IMR-90 (cell line): Measurements from ENCODE around the gene C1orf56.
A peak's percentile ranks its signal among the peaks of the same experiment; 100 is the strongest.

ENCODE experiments used
- BHLHE40 ChIP-seq: fragments of 150-350 bp; IDR thresholded peaks from 2 replicates; pipeline ENCODE4 v1.6.1; 2016; ENCODE audit warnings: mild to moderate bottlenecking, low read depth, low read length
- CEBPB ChIP-seq: IDR thresholded peaks from 2 replicates; pipeline ENCODE4 v1.6.1; 2012; ENCODE audit warnings: low read depth, low read length, improper control_type of control experiment
- CTCF ChIP-seq: conservative IDR thresholded peaks from 2 replicates; pipeline ENCODE4 v1.5.1; 2012; ENCODE audit warnings: mild to moderate bottlenecking, low read depth, low read length, improper control_type of control experiment
- MAZ ChIP-seq: IDR thresholded peaks from 2 replicates; pipeline ENCODE4 v1.6.1; 2012; ENCODE audit warnings: low read depth, mild to moderate bottlenecking, low read length, improper control_type of control experiment, moderate library complexity, borderline replicate concordance
- POLR2A ChIP-seq: IDR thresholded peaks from 2 replicates; pipeline ENCODE4 v1.6.1; 2012; ENCODE audit warnings: mild to moderate bottlenecking, low read depth, low read length
- RAD21 ChIP-seq: IDR thresholded peaks from 2 replicates; pipeline ENCODE4 v1.6.1; 2012; ENCODE audit warnings: low read length, improper control_type of control experiment
- RFX5 ChIP-seq: IDR thresholded peaks from 2 replicates; pipeline ENCODE4 v1.8.0; 2012; ENCODE audit warnings: low read depth, mild to moderate bottlenecking, low read length, moderate library complexity
- TF ChIP-seq, protein P1 (sequence below): fragments of 150-350 bp; IDR thresholded peaks from 2 replicates; pipeline ENCODE4 v1.6.1; 2017; ENCODE audit warnings: mild to moderate bottlenecking, antibody characterized with exemption, low read length, low read depth

- TF ChIP-seq, protein P1, sequence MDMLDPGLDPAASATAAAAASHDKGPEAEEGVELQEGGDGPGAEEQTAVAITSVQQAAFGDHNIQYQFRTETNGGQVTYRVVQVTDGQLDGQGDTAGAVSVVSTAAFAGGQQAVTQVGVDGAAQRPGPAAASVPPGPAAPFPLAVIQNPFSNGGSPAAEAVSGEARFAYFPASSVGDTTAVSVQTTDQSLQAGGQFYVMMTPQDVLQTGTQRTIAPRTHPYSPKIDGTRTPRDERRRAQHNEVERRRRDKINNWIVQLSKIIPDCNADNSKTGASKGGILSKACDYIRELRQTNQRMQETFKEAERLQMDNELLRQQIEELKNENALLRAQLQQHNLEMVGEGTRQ, result no peak
- TF ChIP-seq CTCF, result no peak
- TF ChIP-seq POLR2A, result no peak
- TF ChIP-seq CEBPB, result peak; percentile 43; the same call in 1 of the 2 replicates
- no peak for TF ChIP-seq MAZ
- TF ChIP-seq RAD21, result no peak
- no peak for TF ChIP-seq RFX5
- TF ChIP-seq BHLHE40, result no peak
These were observed 47.1 kb upstream of the C1orf56 start for GRCh38 chr1:151000408-151000807.
